ENCODE results near the gene ISL2. TPM values are rescaled to one million over a fixed set of nuclear protein-coding genes. Genes with fewer than 3 reads are reported as not detected.

ISL2 gene
- total and polyA plus RNA-seq, 9 of the 15 experiments (the other 6 are each of a cell fraction or from before 2014, with no cell fraction given), result 0.15 to 23.7 (median 4.0) TPM

GRCh38 chr15:76311100-76311953, 25.2 kb upstream of the ISL2 start, which contains the start of gene ETFA (continued):
- no peak for TF ChIP-seq CHD7 (IDR thresholded peaks at IDR 0.05; ENCODE audit: low read depth, low read length)
- TF ChIP-seq FOXO4 (CRISPR knock-in tag; IDR thresholded peaks at IDR 0.05), result no peak
- TF ChIP-seq MNT (conservative IDR thresholded peaks at IDR 0.05), result peak; percentile 89 to 90
- no peak for TF ChIP-seq TEAD2 (tag; IDR thresholded peaks at IDR 0.05)
- TF ChIP-seq ZNF124 (CRISPR knock-in tag; IDR thresholded peaks at IDR 0.05), result no peak
- TF ChIP-seq JUN (IDR thresholded peaks at IDR 0.05; ENCODE audit: borderline replicate concordance, low read depth, low read length), result no peak
- TF ChIP-seq JUN (CRISPR knock-in tag; IDR thresholded peaks at IDR 0.05; ENCODE audit: borderline replicate concordance), result no peak
- no peak; the same call in 1 of the 2 replicates for TF ChIP-seq JUNB (CRISPR knock-in tag; conservative IDR thresholded peaks at IDR 0.05)
- TF ChIP-seq NKRF (IDR thresholded peaks at IDR 0.05; ENCODE audit: borderline replicate concordance), result peak; percentile 62
- no peak for TF ChIP-seq ZC3H8 (IDR thresholded peaks at IDR 0.05)
